ENCODE results near the gene MYCBP. TPM values are rescaled to one million over a fixed set of nuclear protein-coding genes. Genes with fewer than 3 reads are reported as not detected.

MYCBP gene
- total and polyA plus RNA-seq, 2 experiments from 2014 or later: 17.7 to 59.8 TPM

- Histone ChIP-seq H3K4me1 (ENCODE audit: insufficient read depth) (0 out of 2 replicates have a peak, but pooled peaks cover 5% of the 10 kb centered on the region), H3K9me3 (ENCODE audit: low read depth) (no peaks in the 10 kb centered on the region), H3K36me3 (ENCODE audit: low read depth) (peaks cover 8% of the 10 kb centered on the region; the same call in 1 of the 2 replicates), H3K4me2 (ENCODE audit: unreplicated experiment) (no peak overlapping the region), H3F3A (ENCODE audit: insufficient read depth) (no peaks in the 10 kb centered on the region), H2AFZ (no peak overlapping the region), H3K27ac (no peak overlapping the region), H3K9ac (no peak overlapping the region), H3K79me2 (ENCODE audit: insufficient read depth) (peaks cover 68% of the 10 kb centered on the region), H3K4me3 (no peak overlapping the region), H3K27me3 (replicated peaks; ENCODE audit: insufficient read depth) (no peaks in the 10 kb centered on the region), H3K9me2 (ENCODE audit: insufficient read depth) (no peaks in the 10 kb centered on the region), H4K20me1 (ENCODE audit: insufficient read depth) (no peaks in the 10 kb centered on the region)
- DNase-seq: no peak
- in situ Hi-C loops (cut with MboI): loop anchor here (10.0 kb wide), 1 partner anchor 220 kb away; no protein-coding TSS in a partner anchor
- TF ChIP-seq EZH2 (IDR thresholded peaks at IDR 0.05; ENCODE audit: insufficient read depth, poor library complexity, severe bottlenecking): no peak
- WGBS, 2 experiments (ENCODE audit: low coverage in 1 of 2, low lambda C conversion rate in 2 of 2, missing lambda C conversion rate in 2 of 2): 61 to 73% methylated on average over 4 of the region's 4 CpGs
Measured at GRCh38 chr1:38865112-38865715, 7.9 kb downstream of the MYCBP start.

GRCh38 chr1:38860454-38860795 is 12.7 kb downstream of the MYCBP start:
- peak overlapping the region; percentile 99 for H2AFZ ChIP-seq
- H3K9me2 ChIP-seq (ENCODE audit: insufficient read depth): no peaks in the 10 kb centered on the region
- H3K27me3 ChIP-seq (replicated peaks; ENCODE audit: insufficient read depth): no peaks in the 10 kb centered on the region
- H3K9me3 ChIP-seq (ENCODE audit: low read depth): no peaks in the 10 kb centered on the region
- H3K4me2 ChIP-seq (ENCODE audit: unreplicated experiment): peak overlapping the region; percentile 92
- H3F3A ChIP-seq (ENCODE audit: insufficient read depth): peaks cover 10% of the 10 kb centered on the region; the same call in 1 of the 2 replicates
- peaks cover 23% of the 10 kb centered on the region; the same call in 1 of the 2 replicates for H3K36me3 ChIP-seq (ENCODE audit: low read depth)
- H3K9ac ChIP-seq: peak overlapping the region; percentile 90
- peaks cover 12% of the 10 kb centered on the region; the same call in 1 of the 2 replicates for H3K4me1 ChIP-seq (ENCODE audit: insufficient read depth)
- TF ChIP-seq EZH2 (IDR thresholded peaks at IDR 0.05; ENCODE audit: insufficient read depth, poor library complexity, severe bottlenecking) (no peak), EZH2phosphoT487 (IDR thresholded peaks at IDR 0.05; ENCODE audit: insufficient read depth, low read depth) (no peak)
- WGBS, 2 experiments (ENCODE audit: low coverage in 1 of 2, low lambda C conversion rate in 2 of 2, missing lambda C conversion rate in 2 of 2): 11 to 13% methylated on average over 6 of the region's 6 CpGs
- H3K27ac ChIP-seq: peak overlapping the region; percentile 76; the same call in 1 of the 2 replicates
- H4K20me1 ChIP-seq (ENCODE audit: insufficient read depth): no peaks in the 10 kb centered on the region
- in situ Hi-C loops (cut with MboI): loop anchor here (10.0 kb wide), 1 partner anchor 224 kb away; no protein-coding TSS in a partner anchor
- H3K4me3 ChIP-seq: peak overlapping the region; percentile 98
- peak; percentile 35 for DNase-seq
- H3K79me2 ChIP-seq (ENCODE audit: insufficient read depth): peaks cover 67% of the 10 kb centered on the region

GRCh38 chr1:38859561-38860453 is 13.3 kb downstream of the MYCBP start, which contains the start of gene RRAGC:
Gene RRAGC (minus strand): TSS chr1:38859772. CDS start chr1:38859646, 126 bp downstream.
- in situ Hi-C loops (cut with MboI): loop anchor here (10.0 kb wide), 1 partner anchor 225 kb away; no protein-coding TSS in a partner anchor

More at GRCh38 chr1:38859561-38860453, 13.3 kb downstream of the MYCBP start, which contains the start of gene RRAGC:
- H3K27me3 ChIP-seq (replicated peaks; ENCODE audit: insufficient read depth): no peaks in the 10 kb centered on the region
- H4K20me1 ChIP-seq (ENCODE audit: insufficient read depth): no peaks in the 10 kb centered on the region
- peak within 1 kb of the TSS; percentile 92 for H3K4me2 ChIP-seq (ENCODE audit: unreplicated experiment)
- DNase-seq: peak; percentile 100
- peaks cover 73% of the 10 kb centered on the region for H3K79me2 ChIP-seq (ENCODE audit: insufficient read depth)
- peaks cover 29% of the 10 kb centered on the region for H3K36me3 ChIP-seq (ENCODE audit: low read depth)
- peak within 1 kb of the TSS; percentile 99 for H2AFZ ChIP-seq
- peak within 1 kb of the TSS; percentile 91 for H3K9ac ChIP-seq
- no peaks in the 10 kb centered on the region for H3K9me2 ChIP-seq (ENCODE audit: insufficient read depth)
- H3F3A ChIP-seq (ENCODE audit: insufficient read depth): peaks cover 10% of the 10 kb centered on the region; the same call in 1 of the 2 replicates
- peak within 1 kb of the TSS; percentile 83 for H3K27ac ChIP-seq
- no peak for TF ChIP-seq EZH2 (IDR thresholded peaks at IDR 0.05; ENCODE audit: insufficient read depth, poor library complexity, severe bottlenecking)
- TF ChIP-seq EZH2phosphoT487 (IDR thresholded peaks at IDR 0.05; ENCODE audit: insufficient read depth, low read depth): no peak
- H3K4me3 ChIP-seq: peak within 1 kb of the TSS; percentile 98
- H3K4me1 ChIP-seq (ENCODE audit: insufficient read depth): peaks cover 12% of the 10 kb centered on the region; the same call in 1 of the 2 replicates
- WGBS, 2 experiments (ENCODE audit: low coverage in 1 of 2, low lambda C conversion rate in 2 of 2, missing lambda C conversion rate in 2 of 2): 1% methylated on average over 45 to 70 of the region's 70 CpGs
- H3K9me3 ChIP-seq (ENCODE audit: low read depth): no peaks in the 10 kb centered on the region
